SK-N-SH treated with all-trans-retinoic acid at 6 μM for 48 hours (cell line): ENCODE results near the gene GID4.

Experiments used
- ATAC-seq: fragments of 200-7000 bp; cut with Tn5 transposase; 3 replicates; pipeline ENCODE4 v1.9.1; 2020; ENCODE audit warnings: mild to moderate bottlenecking, moderate library complexity
- ARNTL ChIP-seq: fragments of 450-650 bp; formaldehyde crosslinking; IDR thresholded peaks from 2 replicates; pipeline ENCODE4 v1.5.0; 2020; ENCODE audit warnings: low read depth, mild to moderate bottlenecking, moderate library complexity, borderline replicate concordance
- BACH2 ChIP-seq: fragments of 250-450 bp; sonication (Bioruptor Pico); IDR thresholded peaks from 2 replicates; pipeline ENCODE4 v1.9.0; 2021; ENCODE audit warnings: mild to moderate bottlenecking, borderline replicate concordance
- CREB5 ChIP-seq: fragments of 250-450 bp; sonication (Bioruptor Pico); IDR thresholded peaks from 2 replicates; pipeline ENCODE4 v1.5.1; 2020; ENCODE audit warnings: low read depth, mild to moderate bottlenecking, moderate library complexity
- CSDC2 ChIP-seq: fragments of 250-450 bp; sonication (Bioruptor Pico); IDR thresholded peaks from 2 replicates; pipeline ENCODE4 v1.5.0; 2020; ENCODE audit warnings: mild to moderate bottlenecking, moderate library complexity
- CSRNP3 ChIP-seq: fragments of 250-450 bp; sonication (Bioruptor Pico); IDR thresholded peaks from 2 replicates; pipeline ENCODE4 v1.5.1; 2021; ENCODE audit warnings: mild to moderate bottlenecking, moderate library complexity
- ESRRG ChIP-seq: fragments of 250-450 bp; sonication (Bioruptor Pico); IDR thresholded peaks from 2 replicates; pipeline ENCODE4 v1.6.1; 2021; ENCODE audit warnings: mild to moderate bottlenecking
- GLIS3 ChIP-seq: fragments of 250-450 bp; sonication (Bioruptor Pico); IDR thresholded peaks from 2 replicates; pipeline ENCODE4 v1.5.0; 2020; ENCODE audit warnings: mild to moderate bottlenecking, moderate library complexity
- ISL1 ChIP-seq: fragments of 250-450 bp; sonication (Bioruptor Pico); IDR thresholded peaks from 2 replicates; pipeline ENCODE4 v2.1.2; 2022; ENCODE audit warnings: mild to moderate bottlenecking, moderate library complexity
- OSR1 ChIP-seq: fragments of 250-450 bp; sonication (Bioruptor Pico); IDR thresholded peaks from 2 replicates; pipeline ENCODE4 v1.8.0; 2022; ENCODE audit warnings: moderate library complexity, mild to moderate bottlenecking, inconsistent platforms
- PATZ1 ChIP-seq: fragments of 250-450 bp; sonication (Bioruptor Pico); IDR thresholded peaks from 2 replicates; pipeline ENCODE4 v1.8.0; 2020; ENCODE audit warnings: mild to moderate bottlenecking, moderate library complexity, borderline replicate concordance
- POU6F1 ChIP-seq: fragments of 250-450 bp; sonication (Bioruptor Pico); IDR thresholded peaks from 2 replicates; pipeline ENCODE4 v1.8.0; 2021; ENCODE audit warnings: low read depth, mild to moderate bottlenecking, moderate library complexity, borderline replicate concordance
- PPARA ChIP-seq: fragments of 250-450 bp; sonication (Bioruptor Pico); IDR thresholded peaks from 2 replicates; pipeline ENCODE4 v1.5.0; 2020; ENCODE audit warnings: mild to moderate bottlenecking, borderline replicate concordance
- RARB ChIP-seq: fragments of 250-450 bp; sonication (Bioruptor Pico); IDR thresholded peaks from 2 replicates; pipeline ENCODE4 v1.8.0; 2021; ENCODE audit warnings: mild to moderate bottlenecking, moderate library complexity
- TCF4 ChIP-seq: fragments of 250-450 bp; sonication (Bioruptor Pico); IDR thresholded peaks from 2 replicates; pipeline ENCODE4 v1.8.0; 2021; ENCODE audit warnings: mild to moderate bottlenecking, moderate library complexity, borderline replicate concordance
- TOX ChIP-seq: fragments of 250-450 bp; sonication (Bioruptor Pico); IDR thresholded peaks from 2 replicates; pipeline ENCODE4 v1.8.0; 2021; ENCODE audit warnings: mild to moderate bottlenecking, moderate library complexity, borderline replicate concordance
- TSHZ2 ChIP-seq: fragments of 250-450 bp; sonication (Bioruptor Pico); IDR thresholded peaks from 2 replicates; pipeline ENCODE4 v1.5.0; 2020; ENCODE audit warnings: mild to moderate bottlenecking, moderate library complexity
- ZC3H10 ChIP-seq: fragments of 250-450 bp; sonication (Bioruptor Pico); IDR thresholded peaks from 2 replicates; pipeline ENCODE4 v1.5.1; 2021; ENCODE audit warnings: mild to moderate bottlenecking, moderate library complexity
- ZFP3 ChIP-seq: fragments of 250-450 bp; sonication (Bioruptor Pico); IDR thresholded peaks from 2 replicates; pipeline ENCODE4 v1.5.0; 2020; ENCODE audit warnings: mild to moderate bottlenecking, moderate library complexity
- ZFP30 ChIP-seq: fragments of 450-650 bp; formaldehyde crosslinking; IDR thresholded peaks from 2 replicates; pipeline ENCODE4 v1.5.0; 2022; ENCODE audit warnings: mild to moderate bottlenecking, moderate library complexity
- ZNF565 ChIP-seq: fragments of 450-650 bp; formaldehyde crosslinking; conservative IDR thresholded peaks from 2 replicates; pipeline ENCODE4 v1.5.0; 2020; ENCODE audit warnings: low read depth, mild to moderate bottlenecking, moderate library complexity
- ZNF70 ChIP-seq: fragments of 450-650 bp; formaldehyde crosslinking; IDR thresholded peaks from 2 replicates; pipeline ENCODE4 v1.5.0; 2020; ENCODE audit warnings: mild to moderate bottlenecking, moderate library complexity

Gene GID4

GRCh38 chr17:18038149-18038850, 908 bp upstream of the GID4 start:
- TF ChIP-seq ESRRG (CRISPR knock-in tag) (no peak), ZFP3 (no peak), ZNF565 (CRISPR knock-in tag) (no peak), PATZ1 (CRISPR knock-in tag) (no peak), ZFP30 (CRISPR knock-in tag) (no peak), CSRNP3 (no peak), CSDC2 (CRISPR knock-in tag) (no peak), TSHZ2 (CRISPR knock-in tag) (no peak), OSR1 (no peak), ARNTL (no peak), GLIS3 (CRISPR knock-in tag) (no peak), BACH2 (CRISPR knock-in tag) (no peak), PPARA (CRISPR knock-in tag) (no peak), ZC3H10 (CRISPR knock-in tag) (no peak), TOX (CRISPR knock-in tag) (no peak)
- peak; percentile 10 for ATAC-seq

- TF ChIP-seq POU6F1 (CRISPR knock-in tag) = no peak
- peak; percentile 53 for ATAC-seq
Observed at GRCh38 chr17:18039535-18040260, 490 bp downstream of the GID4 start.

GRCh38 chr17:18040261-18040858, 1.2 kb downstream of the GID4 start:
- TF ChIP-seq CSRNP3 = no peak
- no peak for TF ChIP-seq CSDC2 (CRISPR knock-in tag)
- no peak for TF ChIP-seq TCF4 (CRISPR knock-in tag)
- no peak for TF ChIP-seq PATZ1 (CRISPR knock-in tag)
- no peak for TF ChIP-seq ISL1 (CRISPR knock-in tag)
- no peak for TF ChIP-seq PPARA (CRISPR knock-in tag)
- TF ChIP-seq POU6F1 (CRISPR knock-in tag) = no peak
- TF ChIP-seq ZNF70 = no peak
- no peak for TF ChIP-seq RARB (CRISPR knock-in tag)
- no peak for TF ChIP-seq ZFP30 (CRISPR knock-in tag)
- TF ChIP-seq GLIS3 (CRISPR knock-in tag) = no peak
- no peak for TF ChIP-seq ZC3H10 (CRISPR knock-in tag)
- no peak for TF ChIP-seq ESRRG (CRISPR knock-in tag)
- no peak for TF ChIP-seq CREB5 (CRISPR knock-in tag)
- TF ChIP-seq, all 23 proteins: peak for 0
- ATAC-seq = no peak
